Glutamatergic neuron (in vitro differentiated cells): ENCODE results near the gene MAP3K2. TPM values are rescaled to one million over a fixed set of nuclear protein-coding genes. Genes with fewer than 3 reads are reported as not detected.

Experiments used
- DNase-seq: peaks from one replicate; pipeline ENCODE4 v3.0.0; 2022
- H3K27ac Mint-ChIP-seq: one replicate; pipeline ENCODE4 v1.8.0; 2020; ENCODE audit warnings: mild to moderate bottlenecking, mixed read lengths, inconsistent platforms; ENCODE audit not compliant: unreplicated experiment
- H3K27me3 Mint-ChIP-seq: one replicate; pipeline ENCODE4 v1.8.0; 2020; ENCODE audit warnings: mild to moderate bottlenecking, moderate library complexity, mixed read lengths, inconsistent platforms; ENCODE audit not compliant: unreplicated experiment
- H3K36me3 Mint-ChIP-seq: one replicate; pipeline ENCODE4 v1.8.0; 2020; ENCODE audit warnings: mild to moderate bottlenecking, mixed read lengths, inconsistent platforms; ENCODE audit not compliant: unreplicated experiment
- H3K4me1 Mint-ChIP-seq: one replicate; pipeline ENCODE4 v1.8.0; 2020; ENCODE audit warnings: mild to moderate bottlenecking, low read depth, mixed read lengths, inconsistent platforms; ENCODE audit not compliant: unreplicated experiment
- H3K4me3 Mint-ChIP-seq: one replicate; pipeline ENCODE4 v1.8.0; 2020; ENCODE audit warnings: mild to moderate bottlenecking, mixed read lengths, inconsistent platforms; ENCODE audit not compliant: unreplicated experiment
- H3K9me3 Mint-ChIP-seq: one replicate; pipeline ENCODE4 v1.8.0; 2020; ENCODE audit warnings: mild to moderate bottlenecking, moderate library complexity, mixed read lengths, inconsistent platforms; ENCODE audit not compliant: unreplicated experiment
- CTCF ChIP-seq: fragments of 200-600 bp; sonication (generic); IDR thresholded peaks from one replicate; pipeline ENCODE4 v1.5.0; 2021; ENCODE audit not compliant: partially characterized antibody, unreplicated experiment
- total RNA-seq: library from RNA; stranded (reverse); fragmentation: NEBNext Ultra II Directional; extraction: Animal tissue kit (Norgen Biotek cat#: 25700); gene quantifications from one replicate; pipeline ENCODE4 v1.2.1, GENCODE V29; 2021; ENCODE audit not compliant: unreplicated experiment

The MAP3K2 gene
- total RNA-seq, 1 donor from 2014 or later, result 42.7 TPM

DNA sequence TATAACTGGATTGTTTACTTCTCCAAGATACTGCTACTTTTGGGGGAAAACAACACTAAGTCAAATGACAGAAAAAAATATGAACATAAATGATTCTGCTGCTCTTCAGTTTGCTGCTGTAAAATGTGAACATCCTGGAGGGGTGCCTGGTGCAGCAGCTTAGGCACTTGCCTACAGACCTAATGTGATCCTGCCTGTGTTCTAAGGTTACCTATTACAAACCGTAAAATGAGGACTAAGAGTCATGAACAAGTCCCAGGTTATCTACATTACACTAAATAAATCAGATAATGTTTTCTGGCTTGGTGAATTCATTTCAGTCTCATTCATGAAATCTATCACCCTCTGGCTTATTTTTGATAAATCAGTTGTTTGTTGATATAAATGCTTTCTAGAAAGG is 55.4 kb downstream of the MAP3K2 start:
- no peak for DNase-seq
- no peak overlapping the region for H3K4me3 Mint-ChIP-seq
- no peaks in the 10 kb centered on the region for H3K27me3 Mint-ChIP-seq
- no peaks in the 10 kb centered on the region for H3K36me3 Mint-ChIP-seq
- TF ChIP-seq CTCF, result no peak
- H3K4me1 Mint-ChIP-seq, result no peaks in the 10 kb centered on the region
- H3K27ac Mint-ChIP-seq, result no peak overlapping the region
- peaks cover 2% of the 10 kb centered on the region for H3K9me3 Mint-ChIP-seq

DNA sequence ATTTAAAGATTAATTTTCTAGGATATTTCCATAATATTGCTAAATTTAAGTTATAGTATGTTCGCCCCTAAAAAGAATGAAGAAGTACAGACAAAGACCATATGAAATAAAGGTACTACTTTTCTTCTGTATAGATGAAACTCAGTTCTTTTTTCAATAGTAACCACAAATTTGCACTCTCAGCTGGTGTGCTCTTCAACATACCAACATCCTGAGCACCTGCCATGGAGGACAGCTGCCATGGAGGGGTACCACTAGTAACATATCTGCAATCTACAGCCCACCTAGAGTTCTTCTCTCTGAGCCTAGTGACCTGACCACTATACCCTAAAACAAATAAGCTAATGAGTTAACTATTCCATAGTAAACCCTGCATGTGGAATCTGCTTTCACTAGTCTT is 57.0 kb downstream of the MAP3K2 start:
- DNase-seq, result no peak
- H3K27ac Mint-ChIP-seq, result no peak overlapping the region
- no peak for TF ChIP-seq CTCF

GRCh38 chr2:127326289-127326945 is 61.4 kb downstream of the MAP3K2 start:
- Mint-ChIP-seq H3K36me3 (no peaks in the 10 kb centered on the region), H3K4me3 (no peak overlapping the region), H3K27me3 (no peaks in the 10 kb centered on the region), H3K27ac (no peak overlapping the region), H3K9me3 (no peaks in the 10 kb centered on the region), H3K4me1 (no peaks in the 10 kb centered on the region)
- no peak for DNase-seq
- TF ChIP-seq CTCF, result no peak

More for the DNA sequence above, 57.0 kb downstream of the MAP3K2 start:
- Mint-ChIP-seq H3K36me3 (no peaks in the 10 kb centered on the region), H3K4me1 (no peaks in the 10 kb centered on the region), H3K27me3 (no peaks in the 10 kb centered on the region), H3K4me3 (no peak overlapping the region), H3K9me3 (peaks cover 2% of the 10 kb centered on the region)

DNA sequence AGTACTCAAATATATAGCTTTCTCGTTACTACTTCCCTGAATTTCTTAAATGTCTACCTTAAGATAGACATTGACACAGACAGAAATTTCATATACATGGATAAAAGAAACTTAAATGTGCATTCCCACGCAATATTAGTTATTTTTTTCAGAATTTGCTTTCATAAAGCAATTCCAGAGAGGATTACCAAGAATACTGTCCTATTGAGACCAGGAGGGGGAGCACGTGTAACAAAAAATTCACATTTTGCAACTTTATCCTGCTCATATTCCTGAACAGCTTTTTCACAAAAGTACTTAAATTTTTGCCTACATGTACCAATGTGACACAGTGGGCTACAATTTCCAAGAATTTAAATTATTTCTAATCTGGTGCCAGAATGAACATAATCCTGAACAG is 63.1 kb downstream of the MAP3K2 start:
- H3K27me3 Mint-ChIP-seq, result no peaks in the 10 kb centered on the region
- H3K36me3 Mint-ChIP-seq, result peaks cover 8% of the 10 kb centered on the region
- no peak overlapping the region for H3K4me3 Mint-ChIP-seq
- no peak overlapping the region for H3K27ac Mint-ChIP-seq
- no peak for DNase-seq
- no peaks in the 10 kb centered on the region for H3K4me1 Mint-ChIP-seq
- H3K9me3 Mint-ChIP-seq, result no peaks in the 10 kb centered on the region
- TF ChIP-seq CTCF, result peak; percentile 67

GRCh38 chr2:127321303-127321702 is 66.5 kb downstream of the MAP3K2 start:
- no peaks in the 10 kb centered on the region for H3K4me1 Mint-ChIP-seq
- H3K4me3 Mint-ChIP-seq, result no peak overlapping the region
- no peak for DNase-seq
- peaks cover 8% of the 10 kb centered on the region for H3K36me3 Mint-ChIP-seq
- H3K27me3 Mint-ChIP-seq, result no peaks in the 10 kb centered on the region
- peaks cover 3% of the 10 kb centered on the region for H3K9me3 Mint-ChIP-seq
- H3K27ac Mint-ChIP-seq, result no peak overlapping the region
- TF ChIP-seq CTCF, result no peak
